Panc1 (cell line): ENCODE results near the gene SPRTN.

Source experiments
- CTCF ChIP-seq: fragments of 450-650 bp; IDR thresholded peaks from 2 replicates; pipeline ENCODE4 v1.5.1; 2017; ENCODE audit warnings: mild to moderate bottlenecking
- POLR2AphosphoS5 ChIP-seq: IDR thresholded peaks from 2 replicates; pipeline ENCODE4 v1.6.1; 2012; ENCODE audit warnings: mild to moderate bottlenecking, low read depth, low read length, moderate library complexity
- TCF7L2 ChIP-seq: IDR thresholded peaks from 2 replicates; pipeline ENCODE4 v1.6.1; 2011; ENCODE audit warnings: mild to moderate bottlenecking, low read depth, low read length, inconsistent platforms

GRCh38 chr1:231295938-231296337 is 42.2 kb upstream of the SPRTN start:
- no peak for TF ChIP-seq POLR2AphosphoS5
- no peak for TF ChIP-seq CTCF
- no peak for TF ChIP-seq TCF7L2
